Kidney (tissue), 14 donors: ENCODE results near the gene TDP1. TPM values are rescaled to one million over a fixed set of nuclear protein-coding genes. Genes with fewer than 3 reads are reported as not detected.
"Not testable (repeated sequence)": the region's sequence is repeated elsewhere in the genome, so short reads cannot be mapped to it uniquely, and the experiment has no call there.

Source experiments
- DNase-seq, 5 donors: peaks; one replicate each; pipeline ENCODE4 v3.0.0-alpha.2; 2013 to 2020
- FAIRE-seq: peaks from 2 replicates; lab custom pipeline; 2012; peaks lifted over from hg19 to GRCh38; lab: Jason Lieb, UNC
- H3K27ac ChIP-seq, 2 donors: one replicate each; pipeline ENCODE4 v1.7.0; 2013; ENCODE audit warnings: low read depth in 2 of 2, low read length in 2 of 2, inconsistent platforms in 1 of 2
- H3K27me3 ChIP-seq: one replicate; pipeline ENCODE4 v1.7.1; 2013; ENCODE audit warnings: low read length, inconsistent platforms; ENCODE audit not compliant: control insufficient read depth, insufficient read depth
- H3K36me3 ChIP-seq, 3 donors: one replicate each; pipeline versions ENCODE4 v1.7.0 to v1.7.1; 2013; ENCODE audit warnings: low read length in 3 of 3, control low read depth in 1 of 3, inconsistent platforms in 1 of 3; ENCODE audit not compliant: insufficient read depth in 3 of 3, control insufficient read depth in 2 of 3
- H3K4me1 ChIP-seq, 3 donors: one replicate each; pipeline versions ENCODE4 v1.7.0 to v1.7.1; 2013; ENCODE audit warnings: low read length in 3 of 3, inconsistent platforms in 1 of 3, low read depth in 1 of 3; ENCODE audit not compliant: control insufficient read depth in 2 of 3, insufficient read depth in 2 of 3
- H3K4me3 ChIP-seq, 3 donors: one replicate each; pipeline versions ENCODE4 v1.7.0 to v1.8.1; 2013; ENCODE audit warnings: low read length in 3 of 3, control low read depth in 1 of 3, inconsistent platforms in 1 of 3
- H3K9ac ChIP-seq, 3 donors: one replicate each; pipeline versions ENCODE4 v1.7.0 to v1.7.1; 2013; ENCODE audit warnings: low read length in 3 of 3, control low read depth in 1 of 3, inconsistent platforms in 1 of 3
- H3K9me3 ChIP-seq, 3 donors: one replicate each; pipeline versions ENCODE4 v1.7.0 to v1.7.1; 2013; ENCODE audit warnings: low read length in 3 of 3, control low read depth in 1 of 3, inconsistent platforms in 1 of 3; ENCODE audit not compliant: control insufficient read depth in 2 of 3, insufficient read depth in 1 of 3
- CTCF ChIP-seq: IDR thresholded peaks from 3 replicates; pipeline ENCODE4 v1.5.1; 2012; ENCODE audit warnings: mild to moderate bottlenecking, moderate library complexity, borderline replicate concordance; ENCODE audit not compliant: insufficient read depth; ENCODE audit errors: extremely low read depth
- intact Hi-C: fragments of 100-400 bp; cut with DNase I; formaldehyde crosslinking; loops from one replicate; pipeline ENCODE4 v1.11.1; 2022
- polyA plus RNA-seq: library from polyadenylated mRNA; stranded (reverse); fragments of 350-450 nt; fragmentation: Illumina TruSeq; extraction: RNeasy Lipid Tissue Mini Kit (QIAGEN cat#74804); gene quantifications from one replicate; pipeline ENCODE4 v1.2.3, GENCODE V29; 2014; ENCODE audit warnings: low read depth, low replicate concordance; ENCODE audit not compliant: insufficient read depth
- total RNA-seq: library from RNA; stranded (reverse); fragmentation: NEBNext Ultra II Directional; extraction: Animal tissue kit (Norgen Biotek cat#: 25700); gene quantifications from one replicate; pipeline ENCODE4 v1.2.1, GENCODE V29; 2021
- donor health status: control.
- donor health status: control.
- donor health status: control.
- donor health status: control.
- donor health status: control.
- donor health status: DM: yes; HTN: yes; CAD: no.
- donor health status: Normal renal cell carcinoma (clear cell type).

Gene TDP1
- total and polyA plus RNA-seq, 2 donors from 2014 or later: 4.8 to 15.7 TPM

GRCh38 chr14:90079576-90079975 lies 123.8 kb downstream of the TDP1 start:
- FAIRE-seq (no peak), DNase-seq (no peak)
- no peak overlapping the region for H3K27ac ChIP-seq
- no peak for TF ChIP-seq CTCF
- no peak overlapping the region for H3K4me3 ChIP-seq
- H3K36me3 ChIP-seq: no peaks in the 10 kb centered on the region
- no peaks in the 10 kb centered on the region for H3K9me3 ChIP-seq
- H3K4me1 ChIP-seq: no peaks in the 10 kb centered on the region
- H3K27me3 ChIP-seq: no peaks in the 10 kb centered on the region
- no peak overlapping the region for H3K9ac ChIP-seq
- intact Hi-C loops: no loop called here

DNA sequence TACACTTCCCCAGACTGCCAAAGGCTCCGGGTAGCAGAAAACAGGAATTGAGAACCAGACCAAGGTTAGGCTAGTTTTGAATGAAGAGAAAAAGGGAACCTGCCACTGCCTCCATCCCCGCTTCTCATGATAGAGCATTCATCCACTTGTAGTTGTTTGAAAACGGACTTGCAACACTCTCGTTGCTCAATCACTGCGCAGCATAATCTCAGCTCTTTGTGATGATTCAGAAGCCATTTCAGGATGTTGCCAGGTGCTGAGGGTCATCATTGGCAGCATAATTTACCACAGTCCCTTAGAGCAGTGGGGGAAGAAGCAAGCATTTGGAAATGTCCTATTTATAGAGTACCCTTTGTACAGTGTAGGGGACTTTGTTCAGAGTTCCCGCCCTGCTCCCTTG lies 131.7 kb downstream of the TDP1 start:
- H3K4me1 ChIP-seq: no peaks in the 10 kb centered on the region
- no peaks in the 10 kb centered on the region for H3K36me3 ChIP-seq
- H3K4me3 ChIP-seq: no peak overlapping the region
- no peak for FAIRE-seq
- no peak overlapping the region for H3K27ac ChIP-seq
- DNase-seq: no peak
- no peaks in the 10 kb centered on the region for H3K27me3 ChIP-seq
- no peak for TF ChIP-seq CTCF
- intact Hi-C loops: no loop called here
- H3K9ac ChIP-seq: no peak overlapping the region
- H3K9me3 ChIP-seq: peaks cover 0 to 4% (median 0%) of the 10 kb centered on the region in 3 donors

- TF ChIP-seq CTCF: no peak
- Histone ChIP-seq H3K4me3 (no peak overlapping the region), H3K9ac (no peak overlapping the region), H3K9me3 (peaks cover 0 to 4% (median 0%) of the 10 kb centered on the region in 3 donors), H3K4me1 (no peaks in the 10 kb centered on the region), H3K36me3 (no peaks in the 10 kb centered on the region), H3K27me3 (no peaks in the 10 kb centered on the region), H3K27ac (no peak overlapping the region)
- intact Hi-C loops: no loop called here
- no peak for FAIRE-seq
- no peak for DNase-seq
These were observed 132.4 kb downstream of the TDP1 start for GRCh38 chr14:90088176-90088575.

DNA sequence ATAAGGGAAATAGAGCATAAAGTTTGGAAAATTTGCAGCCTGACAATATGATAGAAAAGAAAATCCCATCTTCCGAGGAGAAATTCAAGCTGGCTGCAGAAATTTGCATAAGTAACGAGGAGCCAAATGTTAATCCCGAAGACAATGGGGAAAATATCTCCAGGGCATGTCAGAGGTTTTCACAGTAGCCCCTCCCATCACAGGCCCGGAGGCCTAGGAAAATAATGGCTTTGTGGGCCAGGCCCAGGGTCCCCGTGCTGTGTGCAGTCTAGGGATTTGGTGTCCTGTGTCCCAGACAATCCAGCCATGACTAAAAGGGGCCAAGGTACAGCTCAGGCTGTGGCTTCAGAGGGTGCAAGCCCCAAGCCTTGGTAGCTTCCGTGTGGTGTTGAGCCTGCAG lies 133.8 kb downstream of the TDP1 start:
- DNase-seq, H3K36me3 ChIP-seq, FAIRE-seq, H3K4me1 ChIP-seq, intact Hi-C loops, H3K9ac ChIP-seq, H3K27me3 ChIP-seq, H3K9me3 ChIP-seq, H3K4me3 ChIP-seq, H3K27ac ChIP-seq: not testable (repeated sequence)
